ENCODE results near the gene PCARE.
"Not testable (repeated sequence)": the region's sequence is repeated elsewhere in the genome, so short reads cannot be mapped to it uniquely, and the experiment has no call there.

PCARE gene

GRCh38 chr2:29090311-29090710 lies 16.0 kb upstream of the PCARE start:
- DNase-seq, result not testable (repeated sequence)

GRCh38 chr2:29084554-29084953 lies 10.2 kb upstream of the PCARE start:
- DNase-seq, result no peak

GRCh38 chr2:29082804-29083495 lies 8.6 kb upstream of the PCARE start:
- no peak for DNase-seq

GRCh38 chr2:29080886-29081743 lies 6.8 kb upstream of the PCARE start:
- no peak for DNase-seq

GRCh38 chr2:29079887-29080286 lies 5.6 kb upstream of the PCARE start:
- DNase-seq, result no peak

- no peak for DNase-seq
Observed at GRCh38 chr2:29075894-29076705, 1.8 kb upstream of the PCARE start.

GRCh38 chr2:29073933-29074332 lies 390 bp downstream of the PCARE start:
- DNase-seq, result no peak

- no peak for DNase-seq
Observed at GRCh38 chr2:29072971-29073725, 1.2 kb downstream of the PCARE start.

GRCh38 chr2:29072251-29072650 lies 2.1 kb downstream of the PCARE start:
- DNase-seq, result no peak

- no peak for DNase-seq
Observed at GRCh38 chr2:29071032-29071975, 3.0 kb downstream of the PCARE start.

- DNase-seq, result no peak
Observed at GRCh38 chr2:29070526-29070925, 3.8 kb downstream of the PCARE start.

- no peak for DNase-seq
Observed at GRCh38 chr2:29068513-29068912, 5.8 kb downstream of the PCARE start.

- DNase-seq, result no peak
Observed at GRCh38 chr2:29066997-29067605, 7.2 kb downstream of the PCARE start.

GRCh38 chr2:29066271-29066860 lies 8.0 kb downstream of the PCARE start:
- no peak for DNase-seq

- DNase-seq, result no peak
Observed at GRCh38 chr2:29065068-29065811, 9.1 kb downstream of the PCARE start.

GRCh38 chr2:29064746-29065067 lies 9.6 kb downstream of the PCARE start:
- DNase-seq, result no peak

- no peak for DNase-seq
Observed at GRCh38 chr2:29064346-29064715, 10.0 kb downstream of the PCARE start.

- DNase-seq, result no peak
Observed at GRCh38 chr2:29063646-29064345, 10.5 kb downstream of the PCARE start.

GRCh38 chr2:29063056-29063455 lies 11.3 kb downstream of the PCARE start:
- DNase-seq, result no peak
